Osteocyte (in vitro differentiated cells): ENCODE results near the gene PLEKHD1. TPM values are rescaled to one million over a fixed set of nuclear protein-coding genes. Genes with fewer than 3 reads are reported as not detected.

Experiments used
- DNase-seq: peaks from one replicate; pipeline ENCODE4 v3.0.0; 2021; ENCODE audit warnings: mixed read lengths; ENCODE audit not compliant: unreplicated experiment; ENCODE audit errors: extremely low spot score
- H3K27ac Mint-ChIP-seq: one replicate; pipeline ENCODE4 v1.8.0; 2021; ENCODE audit warnings: mild to moderate bottlenecking, mixed read lengths; ENCODE audit not compliant: unreplicated experiment
- H3K27me3 Mint-ChIP-seq: one replicate; pipeline ENCODE4 v1.8.0; 2021; ENCODE audit warnings: mixed read lengths; ENCODE audit not compliant: unreplicated experiment
- H3K36me3 Mint-ChIP-seq: one replicate; pipeline ENCODE4 v1.8.0; 2021; ENCODE audit warnings: mixed read lengths; ENCODE audit not compliant: unreplicated experiment
- H3K4me1 Mint-ChIP-seq: one replicate; pipeline ENCODE4 v1.8.0; 2021; ENCODE audit warnings: mixed read lengths; ENCODE audit not compliant: unreplicated experiment
- H3K4me3 Mint-ChIP-seq: one replicate; pipeline ENCODE4 v1.8.0; 2021; ENCODE audit warnings: mild to moderate bottlenecking, moderate library complexity, mixed read lengths; ENCODE audit not compliant: unreplicated experiment
- H3K9me3 Mint-ChIP-seq: one replicate; pipeline ENCODE4 v1.8.0; 2021; ENCODE audit warnings: mixed read lengths; ENCODE audit not compliant: unreplicated experiment
- total RNA-seq: library from RNA; stranded (reverse); gene quantifications from 2 replicates; pipeline ENCODE4 v1.2.1, GENCODE V29; 2021
- TF ChIP-seq, protein P1 (sequence below): fragments of 200-600 bp; sonication (generic); IDR thresholded peaks from 2 replicates; pipeline ENCODE4 v1.5.0; 2021; ENCODE audit warnings: antibody characterized with exemption, mild to moderate bottlenecking, moderate library complexity

PLEKHD1 gene
- total RNA-seq, 1 donor from 2014 or later: 0.08 TPM

GRCh38 chr14:69464829-69465228 lies 19.7 kb upstream of the PLEKHD1 start:
- H3K36me3 Mint-ChIP-seq: peaks cover 12% of the 10 kb centered on the region
- no peaks in the 10 kb centered on the region for H3K9me3 Mint-ChIP-seq
- no peaks in the 10 kb centered on the region for H3K27me3 Mint-ChIP-seq
- no peak for DNase-seq
- peak overlapping the region; percentile 44 for H3K27ac Mint-ChIP-seq
- TF ChIP-seq, protein P1, sequence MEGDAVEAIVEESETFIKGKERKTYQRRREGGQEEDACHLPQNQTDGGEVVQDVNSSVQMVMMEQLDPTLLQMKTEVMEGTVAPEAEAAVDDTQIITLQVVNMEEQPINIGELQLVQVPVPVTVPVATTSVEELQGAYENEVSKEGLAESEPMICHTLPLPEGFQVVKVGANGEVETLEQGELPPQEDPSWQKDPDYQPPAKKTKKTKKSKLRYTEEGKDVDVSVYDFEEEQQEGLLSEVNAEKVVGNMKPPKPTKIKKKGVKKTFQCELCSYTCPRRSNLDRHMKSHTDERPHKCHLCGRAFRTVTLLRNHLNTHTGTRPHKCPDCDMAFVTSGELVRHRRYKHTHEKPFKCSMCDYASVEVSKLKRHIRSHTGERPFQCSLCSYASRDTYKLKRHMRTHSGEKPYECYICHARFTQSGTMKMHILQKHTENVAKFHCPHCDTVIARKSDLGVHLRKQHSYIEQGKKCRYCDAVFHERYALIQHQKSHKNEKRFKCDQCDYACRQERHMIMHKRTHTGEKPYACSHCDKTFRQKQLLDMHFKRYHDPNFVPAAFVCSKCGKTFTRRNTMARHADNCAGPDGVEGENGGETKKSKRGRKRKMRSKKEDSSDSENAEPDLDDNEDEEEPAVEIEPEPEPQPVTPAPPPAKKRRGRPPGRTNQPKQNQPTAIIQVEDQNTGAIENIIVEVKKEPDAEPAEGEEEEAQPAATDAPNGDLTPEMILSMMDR: no peak
- no peak overlapping the region for H3K4me3 Mint-ChIP-seq
- peaks cover 14% of the 10 kb centered on the region for H3K4me1 Mint-ChIP-seq

- Mint-ChIP-seq H3K27ac (no peak overlapping the region), H3K4me1 (peaks cover 14% of the 10 kb centered on the region), H3K36me3 (no peaks in the 10 kb centered on the region), H3K27me3 (no peaks in the 10 kb centered on the region), H3K4me3 (no peak overlapping the region), H3K9me3 (no peaks in the 10 kb centered on the region)
- no peak for DNase-seq
- TF ChIP-seq, protein P1: no peak
Measured at GRCh38 chr14:69468949-69469348, 15.6 kb upstream of the PLEKHD1 start.

- DNase-seq: no peak
- no peaks in the 10 kb centered on the region for H3K4me1 Mint-ChIP-seq
- no peak overlapping the region for H3K4me3 Mint-ChIP-seq
- TF ChIP-seq, protein P1: no peak
- no peaks in the 10 kb centered on the region for H3K27me3 Mint-ChIP-seq
- no peaks in the 10 kb centered on the region for H3K36me3 Mint-ChIP-seq
- no peaks in the 10 kb centered on the region for H3K9me3 Mint-ChIP-seq
- no peak overlapping the region for H3K27ac Mint-ChIP-seq
Measured at GRCh38 chr14:69471436-69471835, 13.1 kb upstream of the PLEKHD1 start.

DNA sequence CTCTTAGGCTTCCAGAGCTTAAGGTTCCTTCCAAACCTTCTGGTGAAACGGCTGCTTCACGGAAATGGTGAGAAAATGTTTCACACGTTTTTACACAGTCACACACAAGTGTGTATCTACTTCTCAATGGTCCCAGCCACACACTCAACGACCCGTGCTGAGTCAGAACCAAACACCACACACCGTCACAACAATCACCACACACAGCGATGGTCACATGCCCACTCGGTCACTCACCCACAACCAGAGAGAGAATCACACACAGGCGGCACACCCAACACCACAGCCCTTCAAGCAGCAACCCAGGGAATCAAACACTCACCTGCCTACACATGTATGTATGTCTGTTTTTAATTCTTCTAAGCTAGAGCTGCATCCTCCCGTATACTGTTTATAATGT lies 12.6 kb upstream of the PLEKHD1 start:
- H3K27ac Mint-ChIP-seq: no peak overlapping the region

GRCh38 chr14:69473260-69473659 lies 11.3 kb upstream of the PLEKHD1 start:
- H3K4me1 Mint-ChIP-seq: peaks cover 5% of the 10 kb centered on the region
- H3K4me3 Mint-ChIP-seq: no peak overlapping the region
- no peaks in the 10 kb centered on the region for H3K9me3 Mint-ChIP-seq
- TF ChIP-seq, protein P1: no peak
- no peaks in the 10 kb centered on the region for H3K27me3 Mint-ChIP-seq
- no peak overlapping the region for H3K27ac Mint-ChIP-seq
- no peaks in the 10 kb centered on the region for H3K36me3 Mint-ChIP-seq
- DNase-seq: no peak

More for the DNA sequence above, 12.6 kb upstream of the PLEKHD1 start:
- Mint-ChIP-seq H3K4me1 (peaks cover under 1% of the 10 kb centered on the region), H3K4me3 (no peak overlapping the region), H3K9me3 (no peaks in the 10 kb centered on the region), H3K27me3 (no peaks in the 10 kb centered on the region), H3K36me3 (no peaks in the 10 kb centered on the region)
- TF ChIP-seq, protein P1: no peak
- no peak for DNase-seq
